ENCODE data around the gene SEC23A. TPM values are rescaled to one million over a fixed set of nuclear protein-coding genes. Genes with fewer than 3 reads are reported as not detected.
A peak's percentile ranks its signal among the peaks of the same experiment; 100 is the strongest.

Gene SEC23A
- total and polyA plus RNA-seq, 2 of the 13 experiments (the other 11 are each of a cell fraction or from before 2014, with no cell fraction given), result 403 to 887 TPM

- BruUV-seq (replicated peaks), result no TSS peak
- Histone ChIP-seq H3K4me2 (ENCODE audit: low read depth, low read length) (no peak overlapping the region), H2AFZ (ENCODE audit: low read length) (no peak overlapping the region), H3K4me1 (ENCODE audit: insufficient read depth, low read length) (peaks cover 27% of the 10 kb centered on the region), H3K79me2 (ENCODE audit: insufficient read depth, low read length) (no peaks in the 10 kb centered on the region), H3K4me3 (replicated peaks in 1 of 3; ENCODE audit: insufficient read depth in 1 of 3, low read depth in 2 of 3, low read length in 3 of 3) (no peak overlapping the region), H3K27ac (ENCODE audit: extremely low read length, insufficient read depth, low read length) (no peak overlapping the region), H4K20me1 (ENCODE audit: insufficient read depth, low read length) (peaks cover 3% of the 10 kb centered on the region; the same call in 1 of the 2 replicates), H3K27me3 (ENCODE audit: control insufficient read depth in 1 of 2, insufficient read depth in 2 of 2, low read length in 2 of 2) (no peaks in the 10 kb centered on the region), H3K9ac (ENCODE audit: insufficient read depth, low read depth, low read length) (no peak overlapping the region), H3K36me3 (replicated peaks in 1 of 2; ENCODE audit: control insufficient read depth in 1 of 2, insufficient read depth in 2 of 2, low read length in 2 of 2) (peaks cover 19 to 56% of the 10 kb centered on the region in 2 experiments), H3K9me3 (ENCODE audit: low read length) (no peaks in the 10 kb centered on the region)
- ATAC-seq, result peak; percentile 11; the same call in 2 of the 3 replicates
- no peak for FAIRE-seq
- ChIA-PET POLR2A (interaction anchor here (0.9 to 1.4 kb wide), 2 partner anchors 13 to 72 kb away, joined by 3 to 5 read pairs; no protein-coding TSS in a partner anchor), CTCF (ENCODE audit: low intra/inter-chr PET ratio, low total read pairs) (no interaction called here)
- WGBS (ENCODE audit: low lambda C conversion rate), result 97% methylated on average over 10 of the region's 10 CpGs
- in situ Hi-C loops (cut with HindIII; ENCODE audit: extremely low pct_ligation_motif_present, low pct_unique_long_range_greater_than_20kb), result no loop called here
- intact Hi-C loops (cut with micrococcal nuclease; ENCODE audit: unreplicated experiment), result no loop called here
- DNase-seq (ENCODE audit: low spot score), result no peak
- TF ChIP-seq HOXA9 (CRISPR knock-in tag; IDR thresholded peaks at IDR 0.05; ENCODE audit: borderline replicate concordance), result no peak
- no peak for TF ChIP-seq FOXM1 (CRISPR knock-in tag; IDR thresholded peaks at IDR 0.05)
- 0 out of 2 replicates have a peak, but pooled peaks have one; percentile 46 for TF ChIP-seq TEAD2 (CRISPR knock-in tag; IDR thresholded peaks at IDR 0.05)
- 0 out of 2 replicates have a peak, but pooled peaks have one; percentile 68 for TF ChIP-seq CERS6 (CRISPR knock-in tag; IDR thresholded peaks at IDR 0.05)
- TF ChIP-seq FOXA3 (CRISPR knock-in tag; IDR thresholded peaks at IDR 0.05), result no peak
- no peak for TF ChIP-seq ZMAT5 (CRISPR knock-in tag; IDR thresholded peaks at IDR 0.05; ENCODE audit: borderline replicate concordance, low read depth)
- no peak for TF ChIP-seq PHF5A (CRISPR knock-in tag; IDR thresholded peaks at IDR 0.05; ENCODE audit: low read depth, unreplicated experiment)
- no peak for TF ChIP-seq SCMH1 (CRISPR knock-in tag; IDR thresholded peaks at IDR 0.05; ENCODE audit: borderline replicate concordance)
- TF ChIP-seq AGO2 (optimal IDR thresholded peaks at IDR 0.05; ENCODE audit: low read depth, low read length), result peak; percentile 87
- no peak for TF ChIP-seq ZNF10 (CRISPR knock-in tag; IDR thresholded peaks at IDR 0.05; ENCODE audit: borderline replicate concordance, low read depth)
- no peak for TF ChIP-seq HNRNPK (IDR thresholded peaks at IDR 0.05; ENCODE audit: low read depth, low read length, poor library complexity, severe bottlenecking)
- no peak for TF ChIP-seq ZNF460 (CRISPR knock-in tag; IDR thresholded peaks at IDR 0.05; ENCODE audit: borderline replicate concordance)
- 0 out of 2 replicates have a peak, but pooled peaks have one; percentile 31 for TF ChIP-seq ZNF777 (CRISPR knock-in tag; IDR thresholded peaks at IDR 0.05)
- TF ChIP-seq ZNF687 (CRISPR knock-in tag; IDR thresholded peaks at IDR 0.05), result peak; percentile 45; the same call in 1 of the 2 replicates
- TF ChIP-seq ZSCAN21 (CRISPR knock-in tag; IDR thresholded peaks at IDR 0.05; ENCODE audit: borderline replicate concordance), result no peak
- TF ChIP-seq ZMYM3 (CRISPR knock-in tag; IDR thresholded peaks at IDR 0.05), result no peak
- TF ChIP-seq ZBTB49 (CRISPR knock-in tag; IDR thresholded peaks at IDR 0.05; ENCODE audit: borderline replicate concordance), result 0 out of 2 replicates have a peak, but pooled peaks have one; percentile 28
Observed at GRCh38 chr14:39030209-39030608, 72.8 kb downstream of the SEC23A start.
